ENCODE measurements around the gene RSBN1L.

DNA sequence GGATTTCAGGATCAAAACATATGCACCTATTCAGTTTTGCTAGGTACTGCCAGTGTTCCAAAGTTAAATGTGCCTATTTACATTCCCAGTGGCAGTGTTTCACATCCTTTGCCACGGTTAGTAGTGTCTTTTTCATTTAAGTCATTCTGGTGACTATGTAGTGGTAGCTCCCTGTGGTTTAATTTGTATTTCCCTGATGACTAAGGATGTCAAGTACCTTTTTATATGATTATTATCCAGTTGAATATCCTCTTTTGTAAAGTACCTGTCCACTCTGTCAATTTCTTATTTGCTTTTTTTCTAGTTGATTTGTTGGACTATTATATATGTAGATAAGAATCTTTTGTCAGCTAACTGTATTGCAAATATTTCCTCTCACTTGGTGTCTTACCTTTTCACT lies 56.9 kb downstream of the RSBN1L start:
- TF ChIP-seq, protein P1, sequence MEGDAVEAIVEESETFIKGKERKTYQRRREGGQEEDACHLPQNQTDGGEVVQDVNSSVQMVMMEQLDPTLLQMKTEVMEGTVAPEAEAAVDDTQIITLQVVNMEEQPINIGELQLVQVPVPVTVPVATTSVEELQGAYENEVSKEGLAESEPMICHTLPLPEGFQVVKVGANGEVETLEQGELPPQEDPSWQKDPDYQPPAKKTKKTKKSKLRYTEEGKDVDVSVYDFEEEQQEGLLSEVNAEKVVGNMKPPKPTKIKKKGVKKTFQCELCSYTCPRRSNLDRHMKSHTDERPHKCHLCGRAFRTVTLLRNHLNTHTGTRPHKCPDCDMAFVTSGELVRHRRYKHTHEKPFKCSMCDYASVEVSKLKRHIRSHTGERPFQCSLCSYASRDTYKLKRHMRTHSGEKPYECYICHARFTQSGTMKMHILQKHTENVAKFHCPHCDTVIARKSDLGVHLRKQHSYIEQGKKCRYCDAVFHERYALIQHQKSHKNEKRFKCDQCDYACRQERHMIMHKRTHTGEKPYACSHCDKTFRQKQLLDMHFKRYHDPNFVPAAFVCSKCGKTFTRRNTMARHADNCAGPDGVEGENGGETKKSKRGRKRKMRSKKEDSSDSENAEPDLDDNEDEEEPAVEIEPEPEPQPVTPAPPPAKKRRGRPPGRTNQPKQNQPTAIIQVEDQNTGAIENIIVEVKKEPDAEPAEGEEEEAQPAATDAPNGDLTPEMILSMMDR (IDR thresholded peaks at IDR 0.05; ENCODE audit: insufficient read depth, low read depth, low read length) = no peak
- TF ChIP-seq EZH2 (IDR thresholded peaks at IDR 0.05; ENCODE audit: insufficient read depth, low read length) = no peak

All from astrocyte (in vitro differentiated cells and primary cell).